Activated CD8-positive, alpha-beta memory T cell treated with anti-CD3 and anti-CD28 coated beads, Interleukin-2, amount 50 U/mL, for 24 hours (primary cell): ENCODE results near the gene PMP22.
"Not testable (repeated sequence)": the region's sequence is repeated elsewhere in the genome, so short reads cannot be mapped to it uniquely, and the experiment has no call there.

ENCODE experiments used
- DNase-seq: peaks from one replicate; pipeline ENCODE4 v3.0.0-alpha.2; 2020; ENCODE audit errors: extremely low read depth

Gene PMP22

GRCh38 chr17:15210247-15210646, 54.9 kb downstream of the PMP22 start:
- DNase-seq: no peak

- not testable (repeated sequence) for DNase-seq
Observed at GRCh38 chr17:15203062-15203461, 62.1 kb downstream of the PMP22 start.

GRCh38 chr17:15200574-15200973, 64.6 kb downstream of the PMP22 start:
- DNase-seq: not testable (repeated sequence)

- no peak for DNase-seq
Observed at GRCh38 chr17:15197229-15197628, 67.9 kb downstream of the PMP22 start.

- no peak for DNase-seq
Observed at GRCh38 chr17:15194859-15195277, 70.3 kb downstream of the PMP22 start.

GRCh38 chr17:15185625-15185991, 79.5 kb downstream of the PMP22 start:
- no peak for DNase-seq

- no peak for DNase-seq
Observed at GRCh38 chr17:15184872-15185624, 80.1 kb downstream of the PMP22 start.

GRCh38 chr17:15181816-15182215, 83.3 kb downstream of the PMP22 start:
- no peak for DNase-seq

GRCh38 chr17:15181333-15181732, 83.8 kb downstream of the PMP22 start:
- DNase-seq: no peak

- DNase-seq: no peak
Observed at GRCh38 chr17:15180121-15180561, 85.0 kb downstream of the PMP22 start.
